GM15510 (cell line): ENCODE data around the gene PF4V1.

ENCODE experiments used
- POLR2A ChIP-seq: IDR thresholded peaks from 3 replicates; pipeline ENCODE4 v1.6.1; 2011; ENCODE audit warnings: borderline replicate concordance; ENCODE audit not compliant: insufficient read length; ENCODE audit errors: extremely low read depth

The PF4V1 gene

GRCh38 chr4:73853246-73853704 is at the start of gene PF4V1:
Gene PF4V1, plus strand, starts transcription at chr4:73853296. Its CDS starts 67 bp downstream, at chr4:73853363.
- TF ChIP-seq POLR2A, result no peak

DNA sequence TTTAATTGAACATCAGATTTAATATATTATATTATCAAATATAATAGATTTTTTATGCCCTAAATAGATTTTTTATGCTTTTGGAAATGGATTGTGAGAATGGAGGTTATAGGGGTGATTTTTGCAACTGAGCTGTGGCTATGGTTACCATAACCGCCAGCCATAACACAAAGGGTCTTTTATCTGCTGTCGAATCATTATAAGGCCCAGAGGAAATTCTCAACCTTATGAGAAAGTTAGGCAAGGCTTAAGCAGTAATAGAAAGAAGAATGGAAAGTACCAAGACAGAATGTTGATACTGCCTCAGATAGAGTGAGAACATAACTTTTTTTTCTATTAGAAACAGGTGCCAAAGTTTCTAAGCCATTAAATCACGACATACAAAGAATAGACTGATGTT is 42.9 kb upstream of the PF4V1 start:
- TF ChIP-seq POLR2A, result no peak

DNA sequence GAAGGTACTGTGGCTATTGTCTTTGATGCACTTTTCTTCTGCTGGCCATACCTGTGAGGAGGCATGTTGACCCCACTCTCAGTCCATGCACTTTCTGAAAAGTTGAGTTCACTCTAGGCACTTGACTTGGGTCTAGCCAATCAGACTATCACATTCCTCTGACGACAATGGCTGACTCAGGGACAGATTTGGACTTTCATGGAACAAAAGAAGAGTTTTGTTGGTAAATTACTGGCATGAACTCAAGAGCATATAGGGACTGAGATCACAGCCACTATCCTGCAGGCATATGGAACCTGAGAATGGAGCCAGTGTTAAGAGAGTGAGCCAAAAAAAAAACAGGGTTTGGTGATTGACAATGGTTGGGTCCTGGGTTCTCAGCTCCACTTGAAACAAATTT is 41.3 kb upstream of the PF4V1 start:
- no peak for TF ChIP-seq POLR2A

DNA sequence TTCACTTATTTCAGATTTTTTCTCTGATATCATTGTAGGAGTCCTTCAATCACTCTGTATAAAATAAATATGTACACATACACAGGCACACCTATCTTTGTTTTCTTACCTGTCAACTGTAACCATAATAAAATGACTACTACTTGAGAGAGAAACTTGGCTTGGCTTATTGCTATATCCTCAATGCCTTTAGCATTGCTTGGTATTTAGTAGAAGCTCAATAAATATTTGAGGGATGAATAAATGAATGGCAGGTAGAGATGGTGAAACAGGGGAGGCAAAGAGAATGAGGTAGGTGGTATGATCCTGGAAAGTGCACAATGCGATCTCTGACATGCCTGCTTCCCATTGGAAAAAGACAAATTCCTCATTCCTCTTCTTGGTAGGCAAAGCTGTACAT is 38.4 kb upstream of the PF4V1 start:
- no peak for TF ChIP-seq POLR2A

DNA sequence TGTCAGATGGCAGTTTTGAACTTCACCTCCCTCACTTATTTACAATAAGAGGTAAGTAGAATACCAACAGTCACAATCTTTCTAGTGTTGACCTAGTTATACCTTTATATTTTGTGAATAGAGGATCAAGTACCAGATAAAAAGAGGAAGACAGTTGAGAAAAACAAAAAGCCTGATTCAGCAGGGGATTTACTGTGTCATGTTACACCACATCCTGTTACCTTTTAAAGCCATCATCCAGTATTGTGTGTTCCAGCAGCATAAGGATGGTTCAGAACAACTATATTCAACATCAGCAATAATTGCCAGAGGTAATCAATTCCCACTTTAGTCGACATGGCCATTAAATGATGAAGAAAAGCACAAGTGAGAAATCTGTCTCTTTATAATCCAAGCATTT is 38.0 kb upstream of the PF4V1 start:
- no peak for TF ChIP-seq POLR2A

GRCh38 chr4:73816814-73817213 is 36.3 kb upstream of the PF4V1 start:
- TF ChIP-seq POLR2A, result no peak

DNA sequence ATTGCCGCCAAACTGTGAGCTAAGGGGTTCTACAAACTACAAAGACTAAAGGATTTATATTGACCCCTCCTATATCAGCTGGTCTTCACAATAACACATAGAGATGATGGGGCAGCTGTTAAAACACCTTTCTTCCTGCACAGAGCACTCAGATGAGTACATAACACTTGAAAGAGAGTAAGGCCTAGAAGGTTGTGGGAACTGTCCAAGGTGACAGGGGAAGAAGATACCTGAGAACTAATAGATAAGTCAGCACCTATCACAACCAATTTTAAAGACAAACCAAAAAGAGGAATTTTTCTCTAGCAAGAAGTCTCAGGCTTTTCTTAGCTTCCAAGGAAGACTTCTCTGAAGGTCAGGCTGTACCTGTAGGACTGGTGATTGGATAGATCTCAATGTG is 35.8 kb upstream of the PF4V1 start:
- TF ChIP-seq POLR2A, result no peak

DNA sequence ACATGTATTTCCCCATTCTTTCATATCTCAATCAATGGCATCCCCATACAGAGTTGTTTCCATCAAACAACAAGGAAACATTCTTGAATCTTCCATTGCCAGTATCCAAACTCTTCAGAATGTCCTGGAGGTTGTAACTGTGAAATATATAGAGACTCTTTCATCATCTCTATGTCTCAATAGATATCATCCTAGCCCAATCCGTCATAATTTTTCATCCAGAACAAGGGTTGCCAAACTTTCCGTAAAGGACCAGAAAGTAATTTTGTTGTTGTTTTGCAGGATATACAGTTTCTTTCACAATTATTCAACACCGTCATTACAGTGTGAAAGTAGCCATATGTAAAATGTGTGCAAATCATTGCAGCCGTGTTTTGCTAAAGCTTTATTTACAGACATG is 31.8 kb upstream of the PF4V1 start:
- no peak for TF ChIP-seq POLR2A

GRCh38 chr4:73822389-73822788 is 30.7 kb upstream of the PF4V1 start:
- TF ChIP-seq POLR2A, result no peak

DNA sequence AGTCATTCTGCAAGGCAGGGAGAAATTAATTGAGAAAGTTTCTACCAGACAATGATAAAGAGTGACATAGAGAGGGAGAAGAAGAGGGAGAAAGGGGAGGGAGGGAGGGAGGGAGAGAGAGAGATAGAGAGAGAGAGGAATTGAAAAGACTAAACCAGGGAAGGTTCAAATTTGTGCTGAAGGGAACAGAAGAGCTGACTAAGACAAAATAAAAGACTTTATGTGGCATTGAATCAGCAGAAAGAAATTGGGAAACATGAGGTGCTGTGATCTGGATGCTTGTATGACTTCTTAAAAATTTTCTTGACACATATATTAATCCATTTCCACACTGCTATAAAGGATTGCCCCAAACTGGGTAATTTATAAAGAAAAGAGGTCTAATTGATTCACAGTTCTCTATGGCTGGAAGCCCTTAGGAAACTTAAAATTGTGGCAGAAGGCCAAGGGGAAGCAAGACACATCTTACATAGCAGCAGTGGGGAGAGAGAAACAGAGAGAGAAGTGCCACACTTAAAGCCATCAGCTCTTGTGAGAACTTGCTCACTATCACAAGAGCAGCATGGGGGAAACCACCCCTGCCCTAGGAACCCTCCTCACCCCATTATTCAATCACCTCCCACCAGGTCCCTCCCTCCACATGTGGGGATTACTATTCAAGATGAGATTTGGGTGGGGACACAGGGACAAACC is 30.1 kb upstream of the PF4V1 start:
- no peak for TF ChIP-seq POLR2A

DNA sequence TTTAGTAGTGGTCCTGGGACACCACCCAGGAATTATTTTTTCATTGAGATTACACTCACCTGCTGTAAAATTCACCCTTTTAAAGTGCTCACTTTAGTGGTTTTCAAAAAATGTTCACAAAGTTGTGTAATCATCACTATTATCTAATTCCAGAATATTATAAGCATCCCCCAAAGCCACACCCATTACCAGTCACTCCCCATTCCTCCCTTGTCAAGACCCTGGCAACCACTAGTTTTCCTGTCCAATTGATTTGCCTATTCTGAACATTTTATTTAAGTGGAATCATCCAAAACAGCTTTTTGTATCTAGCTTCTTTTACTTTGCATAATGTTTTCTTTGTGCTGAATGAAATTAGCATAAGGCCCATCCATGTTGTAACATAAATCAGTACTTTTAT is 29.3 kb upstream of the PF4V1 start:
- no peak for TF ChIP-seq POLR2A

GRCh38 chr4:73828956-73829355 is 24.1 kb upstream of the PF4V1 start:
- no peak for TF ChIP-seq POLR2A

DNA sequence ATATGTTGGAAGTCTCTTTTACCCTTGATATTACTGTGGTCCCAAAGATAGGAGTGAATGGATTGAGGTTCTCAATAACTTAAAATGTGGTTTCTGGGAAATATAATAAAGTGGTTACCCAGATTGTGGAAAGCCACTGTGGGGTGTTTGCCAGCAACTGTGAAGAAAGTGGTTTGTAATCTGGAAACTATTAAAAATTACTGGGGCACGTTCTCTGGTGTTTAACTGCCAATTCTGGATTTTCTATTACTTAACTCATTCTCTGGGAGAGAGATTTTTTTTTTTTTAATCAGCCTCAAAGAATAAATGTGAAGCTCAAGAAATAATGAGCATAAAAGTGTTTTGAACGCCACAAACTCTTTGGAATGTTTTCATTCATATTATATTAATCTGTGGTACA is 21.5 kb upstream of the PF4V1 start:
- TF ChIP-seq POLR2A, result no peak

- TF ChIP-seq POLR2A, result no peak
These were observed 20.4 kb upstream of the PF4V1 start for GRCh38 chr4:73832651-73833237.

- no peak for TF ChIP-seq POLR2A
These were observed 16.5 kb upstream of the PF4V1 start, which contains the start of gene CXCL6 for GRCh38 chr4:73836373-73837279. Gene CXCL6, plus strand, starts transcription at chr4:73836678. Its CDS starts 73 bp downstream, at chr4:73836751.
